ENCODE data around the gene RIMS4. TPM values are rescaled to one million over a fixed set of nuclear protein-coding genes. Genes with fewer than 3 reads are reported as not detected.

The RIMS4 gene
- total and polyA plus RNA-seq, 7 experiments from 2014 or later = not detected

GRCh38 chr20:44747166-44748004, 63.0 kb downstream of the RIMS4 start:
- Histone ChIP-seq H3K27ac (ENCODE audit: low read depth, low read length) (no peak overlapping the region), H3K4me1 (ENCODE audit: control insufficient read depth in 2 of 2, insufficient read depth in 2 of 2, low read length in 2 of 2) (peaks cover 0 to 6% of the 10 kb centered on the region in 2 donors), H3K9me3 (ENCODE audit: control insufficient read depth in 2 of 3, low read length in 3 of 3) (no peaks in the 10 kb centered on the region), H3K27me3 (ENCODE audit: control insufficient read depth in 2 of 2, insufficient read depth in 2 of 2, low read length in 2 of 2) (peaks cover 0 to 4% of the 10 kb centered on the region in 2 donors), H3K4me3 (ENCODE audit: low read length) (no peak overlapping the region), H3K36me3 (ENCODE audit: control insufficient read depth in 2 of 3, insufficient read depth in 3 of 3, low read length in 3 of 3) (no peaks in the 10 kb centered on the region)
- peaks cover 0 to 3% (median 0%) of the 10 kb centered on the region in 11 donors for H3K9me3 Mint-ChIP-seq
- H3K36me3 Mint-ChIP-seq = no peaks in the 10 kb centered on the region
- intact Hi-C loops (cut with micrococcal nuclease) = loop anchor here (1.0 to 5.0 kb wide), 4 partner anchors 60 to 545 kb away; no protein-coding TSS in a partner anchor
- DNase-seq (peak in 8 of 9 donors; percentile 28 to 53 (median 42)), ATAC-seq (peak; percentile 59)
- H3K4me3 Mint-ChIP-seq = peak overlapping the region; percentile 28 to 83 (median 69)
- ChIA-PET POLR2A (interaction anchor here (0.6 to 1.1 kb wide), 2 partner anchors 9 to 533 kb away, joined by 3 read pairs; no protein-coding TSS in a partner anchor), CTCF (interaction anchor here (0.6 to 2.7 kb wide), 6 partner anchors 11 to 349 kb away, joined by 3 to 10 read pairs (median 3); no protein-coding TSS in a partner anchor)
- peaks cover 10 to 41% (median 31%) of the 10 kb centered on the region in 5 donors for H3K27me3 Mint-ChIP-seq
- peaks cover 9 to 18% (median 16%) of the 10 kb centered on the region in 7 donors for H3K4me1 Mint-ChIP-seq
- peak overlapping the region in 3 of 9 donors; percentile 9 to 80 (median 29) for H3K27ac Mint-ChIP-seq

- Mint-ChIP-seq H3K36me3 (no peaks in the 10 kb centered on the region), H3K9me3 (peaks cover 0 to 3% (median 0%) of the 10 kb centered on the region in 11 donors), H3K27ac (peak overlapping the region in 1 of 9 donors; percentile 51), H3K4me3 (peak overlapping the region; percentile 54 to 84 (median 76)), H3K4me1 (peaks cover 9 to 18% (median 16%) of the 10 kb centered on the region in 7 donors), H3K27me3 (peaks cover 10 to 41% (median 31%) of the 10 kb centered on the region in 5 donors)
- Histone ChIP-seq H3K4me3 (ENCODE audit: low read length) (peak overlapping the region; percentile 50), H3K9me3 (ENCODE audit: control insufficient read depth in 2 of 3, low read length in 3 of 3) (no peaks in the 10 kb centered on the region), H3K27me3 (ENCODE audit: control insufficient read depth in 2 of 2, insufficient read depth in 2 of 2, low read length in 2 of 2) (peaks cover 0 to 4% of the 10 kb centered on the region in 2 donors), H3K27ac (ENCODE audit: low read depth, low read length) (no peak overlapping the region), H3K4me1 (ENCODE audit: control insufficient read depth in 2 of 2, insufficient read depth in 2 of 2, low read length in 2 of 2) (peaks cover 0 to 6% of the 10 kb centered on the region in 2 donors), H3K36me3 (ENCODE audit: control insufficient read depth in 2 of 3, insufficient read depth in 3 of 3, low read length in 3 of 3) (no peaks in the 10 kb centered on the region)
- POLR2A ChIA-PET = interaction anchor here (1.1 kb wide), 1 partner anchor 9 kb away, joined by 3 read pairs; no protein-coding TSS in a partner anchor
- DNase-seq = no peak
- no peak for ATAC-seq
- intact Hi-C loops (cut with micrococcal nuclease) = loop anchor here (1.0 to 5.0 kb wide), 4 partner anchors 59 to 546 kb away; no protein-coding TSS in a partner anchor
- CTCF ChIA-PET = interaction anchor here (0.6 to 2.7 kb wide), 3 partner anchors 12 to 349 kb away, joined by 3 to 10 read pairs (median 3); no protein-coding TSS in a partner anchor
These were observed 63.8 kb downstream of the RIMS4 start for GRCh38 chr20:44746367-44747165.

DNA sequence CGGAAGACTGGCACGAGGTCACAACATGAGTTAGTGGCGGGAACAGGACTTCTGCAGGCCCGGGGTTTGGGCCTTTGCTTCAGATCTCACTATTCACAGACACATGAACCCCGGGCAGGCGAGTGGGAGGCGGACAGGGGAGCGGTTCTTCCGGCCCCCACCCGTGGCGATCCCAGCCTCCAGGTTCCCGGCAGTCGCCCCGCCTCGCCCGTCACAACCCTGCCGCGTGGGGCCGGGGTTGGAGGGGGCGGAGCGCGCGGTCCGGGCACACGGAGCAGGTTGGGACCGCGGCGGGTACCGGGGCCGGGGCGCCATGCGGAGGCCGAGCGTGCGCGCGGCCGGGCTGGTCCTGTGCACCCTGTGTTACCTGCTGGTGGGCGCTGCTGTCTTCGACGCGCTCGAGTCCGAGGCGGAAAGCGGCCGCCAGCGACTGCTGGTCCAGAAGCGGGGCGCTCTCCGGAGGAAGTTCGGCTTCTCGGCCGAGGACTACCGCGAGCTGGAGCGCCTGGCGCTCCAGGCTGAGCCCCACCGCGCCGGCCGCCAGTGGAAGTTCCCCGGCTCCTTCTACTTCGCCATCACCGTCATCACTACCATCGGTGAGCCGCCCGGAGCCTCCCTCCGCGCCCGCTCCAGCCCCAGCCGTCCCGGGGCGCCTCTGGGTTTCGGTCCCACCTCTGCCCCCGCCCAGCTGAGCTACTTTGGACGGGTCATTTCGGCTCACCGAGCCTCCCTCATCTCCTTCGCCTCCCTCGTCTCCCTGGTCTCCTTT, 64.6 kb downstream of the RIMS4 start, which contains the start of gene KCNK15:
Gene KCNK15, plus strand, starts transcription at position 268 of the 769 bp plus-strand sequence. Its CDS starts 46 bp downstream, at position 314.
- intact Hi-C loops (cut with micrococcal nuclease) = loop anchor here in 1 of 2 donors (2.0 to 5.0 kb wide), 3 partner anchors 58 to 547 kb away; no protein-coding TSS in a partner anchor
- Histone ChIP-seq H3K27ac (ENCODE audit: low read depth, low read length) (no peak within 1 kb of the TSS), H3K27me3 (ENCODE audit: control insufficient read depth in 2 of 2, insufficient read depth in 2 of 2, low read length in 2 of 2) (peaks cover 0 to 4% of the 10 kb centered on the region in 2 donors), H3K4me3 (ENCODE audit: low read length) (peak within 1 kb of the TSS; percentile 50), H3K9me3 (ENCODE audit: control insufficient read depth in 2 of 3, low read length in 3 of 3) (no peaks in the 10 kb centered on the region), H3K4me1 (ENCODE audit: control insufficient read depth in 2 of 2, insufficient read depth in 2 of 2, low read length in 2 of 2) (peaks cover 0 to 6% of the 10 kb centered on the region in 2 donors), H3K36me3 (ENCODE audit: control insufficient read depth in 2 of 3, insufficient read depth in 3 of 3, low read length in 3 of 3) (no peaks in the 10 kb centered on the region)
- Mint-ChIP-seq H3K4me3 (peak within 1 kb of the TSS; percentile 54 to 88 (median 78)), H3K4me1 (peaks cover 9 to 18% (median 16%) of the 10 kb centered on the region in 7 donors), H3K27me3 (peaks cover 10 to 44% (median 31%) of the 10 kb centered on the region in 5 donors), H3K27ac (peak within 1 kb of the TSS in 4 of 9 donors; percentile 34 to 64 (median 49)), H3K36me3 (no peaks in the 10 kb centered on the region), H3K9me3 (peaks cover 0 to 3% (median 0%) of the 10 kb centered on the region in 11 donors)
- ATAC-seq = peak; percentile 61
- ChIA-PET POLR2A (interaction anchor here (0.6 kb wide), 1 partner anchor 40 kb away, joined by 3 read pairs; no protein-coding TSS in a partner anchor), CTCF (no interaction called here)
- peak in 7 of 9 donors; percentile 16 to 66 (median 25) for DNase-seq

DNA sequence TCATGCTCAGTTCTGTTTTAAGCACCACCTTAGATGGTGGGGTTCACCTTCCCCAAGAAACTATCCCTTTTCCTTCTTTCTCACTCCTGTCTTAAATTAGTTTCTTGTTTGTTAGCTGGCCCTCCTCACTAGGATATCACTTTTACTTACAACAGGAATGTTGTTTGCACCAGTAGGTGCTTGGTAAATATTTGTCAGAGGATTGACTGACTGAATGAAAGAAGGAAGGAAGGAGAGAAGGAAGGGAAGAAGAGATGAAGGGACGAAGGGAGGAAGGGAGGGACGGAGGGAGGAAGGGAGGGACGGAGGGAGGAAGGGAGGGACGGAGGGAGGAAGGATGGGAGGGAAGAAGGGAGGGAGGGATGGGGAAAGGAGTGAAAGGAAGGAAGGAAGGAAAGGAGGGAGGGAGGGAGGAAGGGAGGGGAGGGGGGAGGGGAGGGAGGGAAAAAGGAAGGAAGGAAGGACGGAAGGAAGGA, 65.2 kb downstream of the RIMS4 start:
- Histone ChIP-seq H3K27me3 (ENCODE audit: control insufficient read depth in 2 of 2, insufficient read depth in 2 of 2, low read length in 2 of 2) (peaks cover 0 to 4% of the 10 kb centered on the region in 2 donors), H3K9me3 (ENCODE audit: control insufficient read depth in 2 of 3, low read length in 3 of 3) (no peaks in the 10 kb centered on the region), H3K36me3 (ENCODE audit: control insufficient read depth in 2 of 3, insufficient read depth in 3 of 3, low read length in 3 of 3) (no peaks in the 10 kb centered on the region), H3K4me3 (ENCODE audit: low read length) (no peak overlapping the region), H3K4me1 (ENCODE audit: control insufficient read depth in 2 of 2, insufficient read depth in 2 of 2, low read length in 2 of 2) (peaks cover 0 to 6% of the 10 kb centered on the region in 2 donors), H3K27ac (ENCODE audit: low read depth, low read length) (no peak overlapping the region)
- Mint-ChIP-seq H3K36me3 (no peaks in the 10 kb centered on the region), H3K4me1 (peaks cover 9 to 18% (median 16%) of the 10 kb centered on the region in 7 donors), H3K9me3 (peaks cover 0 to 3% (median 0%) of the 10 kb centered on the region in 11 donors), H3K4me3 (peak overlapping the region; percentile 8 to 88 (median 74)), H3K27ac (peak overlapping the region in 3 of 9 donors; percentile 34 to 64 (median 47)), H3K27me3 (peaks cover 10 to 43% (median 31%) of the 10 kb centered on the region in 5 donors)
- POLR2A ChIA-PET = no interaction called here
- intact Hi-C loops (cut with micrococcal nuclease) = loop anchor here in 1 of 2 donors (5.0 kb wide), 2 partner anchors 58 to 547 kb away; no protein-coding TSS in a partner anchor
- ATAC-seq (no peak), DNase-seq (no peak)
- CTCF ChIA-PET = no interaction called here

DNA sequence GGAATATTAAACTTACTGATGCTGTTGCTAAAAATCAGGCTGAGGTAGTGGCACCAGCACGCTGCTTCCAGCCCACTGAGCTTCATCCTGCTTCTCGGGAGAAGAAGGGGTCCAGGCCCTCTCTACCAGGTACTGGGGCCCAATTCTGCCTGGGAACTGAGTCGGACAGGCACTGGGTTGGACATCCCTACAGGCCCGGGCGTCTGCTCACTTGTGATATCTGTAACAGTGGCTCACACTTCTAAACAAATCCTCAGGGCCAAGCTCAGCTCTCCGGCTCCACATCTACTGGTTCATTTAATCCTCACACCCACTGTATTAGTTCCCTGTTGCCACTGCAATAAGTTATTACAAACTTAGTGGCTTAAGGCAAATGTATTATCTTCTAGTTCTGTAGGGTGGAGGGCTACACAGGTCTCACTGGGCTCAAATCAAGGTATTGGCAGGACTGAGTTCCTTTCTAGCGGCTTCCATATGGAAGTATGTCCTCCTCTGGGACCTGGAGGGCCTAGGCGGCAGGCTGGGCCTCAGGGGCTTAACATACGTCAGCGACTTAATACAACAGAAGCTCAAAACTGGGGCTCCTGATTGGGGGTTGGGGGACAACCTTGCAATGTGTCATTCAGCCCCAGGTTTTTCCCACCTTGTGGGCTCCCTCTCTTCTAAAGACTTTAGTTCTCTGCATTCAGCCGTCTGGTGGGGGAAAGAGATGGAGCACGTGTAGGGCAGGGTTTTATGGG, 66.3 kb downstream of the RIMS4 start:
- Mint-ChIP-seq H3K4me1 (peaks cover 9 to 20% (median 16%) of the 10 kb centered on the region in 7 donors), H3K9me3 (peaks cover 0 to 3% (median 0%) of the 10 kb centered on the region in 11 donors), H3K36me3 (no peaks in the 10 kb centered on the region), H3K4me3 (peak overlapping the region in 1 of 10 donors; percentile 79), H3K27ac (peak overlapping the region in 1 of 9 donors; percentile 32), H3K27me3 (peaks cover 7 to 38% (median 24%) of the 10 kb centered on the region in 5 donors)
- CTCF ChIA-PET = no interaction called here
- Histone ChIP-seq H3K4me1 (ENCODE audit: control insufficient read depth in 2 of 2, insufficient read depth in 2 of 2, low read length in 2 of 2) (peaks cover 0 to 6% of the 10 kb centered on the region in 2 donors), H3K27me3 (ENCODE audit: control insufficient read depth in 2 of 2, insufficient read depth in 2 of 2, low read length in 2 of 2) (peaks cover 0 to 4% of the 10 kb centered on the region in 2 donors), H3K36me3 (ENCODE audit: control insufficient read depth in 2 of 3, insufficient read depth in 3 of 3, low read length in 3 of 3) (no peaks in the 10 kb centered on the region), H3K9me3 (ENCODE audit: control insufficient read depth in 2 of 3, low read length in 3 of 3) (no peaks in the 10 kb centered on the region), H3K27ac (ENCODE audit: low read depth, low read length) (no peak overlapping the region), H3K4me3 (ENCODE audit: low read length) (no peak overlapping the region)
- POLR2A ChIA-PET = no interaction called here
- intact Hi-C loops (cut with micrococcal nuclease) = no loop called here
- ATAC-seq (no peak), DNase-seq (no peak)
